Stimulated activated CD4-positive, alpha-beta T cell treated with anti-CD3 and anti-CD28 coated beads, Interleukin-1b, Interleukin-23, amount 100 ng/mL, for 4 hours (primary cell): Measurements from ENCODE around the gene WNT3A.
"Not testable (repeated sequence)": the region's sequence is repeated elsewhere in the genome, so short reads cannot be mapped to it uniquely, and the experiment has no call there.

Experiments used
- DNase-seq, 2 donors: peaks; one replicate each; pipeline ENCODE4 v3.0.0-alpha.2; 2020; ENCODE audit warnings: low read depth in 2 of 2

Gene WNT3A

DNA sequence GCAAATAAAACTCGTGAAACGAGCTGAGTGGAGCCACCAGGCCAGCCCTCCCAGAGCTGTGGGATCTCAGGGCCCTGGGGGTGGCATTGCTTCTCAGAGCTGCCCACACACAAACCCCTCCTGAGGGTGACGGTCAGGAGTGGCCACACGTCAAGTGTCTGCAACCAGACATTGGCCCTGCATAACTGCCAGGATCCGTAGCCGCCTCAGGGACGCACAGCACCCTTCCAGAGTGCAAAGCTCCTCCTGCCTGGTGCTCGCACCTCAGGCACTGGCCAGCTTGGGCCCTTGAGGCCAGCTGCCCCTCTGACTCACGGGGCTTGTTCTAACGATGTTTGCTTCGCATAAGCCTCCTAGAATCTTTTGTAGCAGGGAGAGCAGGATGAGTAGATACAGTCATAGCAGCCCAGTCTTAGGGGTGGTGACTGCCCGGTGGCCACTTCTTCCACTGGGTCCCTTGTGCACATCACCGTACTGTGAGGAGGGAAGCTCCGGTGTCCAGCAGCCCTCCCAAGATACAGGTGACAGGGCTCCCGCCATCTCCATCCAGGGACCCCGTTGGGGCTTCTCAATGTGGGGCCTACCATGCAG is 5.0 kb downstream of the WNT3A start:
- no peak for DNase-seq

DNA sequence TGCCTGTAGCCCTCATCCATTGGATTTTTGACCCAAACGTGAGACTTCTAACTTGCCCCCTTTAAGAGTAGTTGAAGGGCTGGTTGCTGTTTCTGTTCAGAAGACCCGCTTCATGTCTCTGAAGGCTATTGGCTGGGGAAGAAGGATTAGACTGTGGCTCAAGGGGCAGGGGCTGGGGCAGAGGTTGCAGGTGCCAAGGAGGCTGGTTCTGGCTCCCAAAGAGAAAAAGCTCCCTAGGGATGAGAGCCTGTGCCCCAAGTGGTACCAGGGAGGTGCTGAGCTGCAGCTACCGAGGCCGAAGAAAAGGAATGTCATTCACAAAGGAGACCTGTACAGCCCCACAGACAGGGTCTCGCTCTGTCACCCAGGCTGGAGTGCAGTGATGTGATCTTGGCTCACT is 5.8 kb downstream of the WNT3A start:
- no peak for DNase-seq

DNA sequence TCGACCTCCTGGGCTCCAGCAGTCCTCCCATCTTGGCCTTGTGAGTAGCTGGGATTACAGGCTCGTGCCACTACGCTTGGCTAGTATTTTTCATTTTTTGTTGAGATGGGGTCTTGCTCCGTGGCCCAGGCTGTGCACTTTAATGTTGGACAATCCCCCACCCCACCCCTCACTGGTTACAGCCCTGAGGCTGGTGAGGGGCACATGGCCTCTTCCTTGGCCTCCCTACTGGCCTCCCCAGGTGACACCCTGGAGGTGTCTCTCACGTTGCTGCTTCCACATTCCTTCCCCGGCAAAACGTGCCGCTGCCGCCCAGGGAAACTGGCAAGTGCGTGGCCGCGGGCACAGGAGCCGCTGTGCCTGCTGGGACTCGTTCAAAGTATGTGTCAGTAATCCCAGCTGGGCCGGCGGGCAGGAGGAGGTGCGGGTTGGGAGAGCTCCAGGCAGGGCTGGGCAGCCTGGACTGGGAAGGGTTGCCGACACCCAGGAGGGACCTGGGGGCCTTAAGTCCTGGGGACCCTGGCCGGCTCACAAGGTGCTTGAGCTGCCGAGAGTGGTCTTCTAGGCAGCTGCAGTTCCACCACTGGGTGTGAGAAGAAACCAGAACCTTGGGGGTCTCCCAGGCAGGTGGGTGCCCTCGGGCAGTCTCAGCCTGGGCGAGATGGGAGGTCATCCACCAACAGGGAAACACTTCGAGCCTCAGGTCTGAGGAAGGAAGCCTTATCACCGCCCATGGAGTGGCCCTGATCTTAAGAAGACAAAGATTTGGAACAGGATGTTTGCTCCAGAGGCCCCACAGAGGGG is 6.5 kb downstream of the WNT3A start:
- DNase-seq: no peak

DNA sequence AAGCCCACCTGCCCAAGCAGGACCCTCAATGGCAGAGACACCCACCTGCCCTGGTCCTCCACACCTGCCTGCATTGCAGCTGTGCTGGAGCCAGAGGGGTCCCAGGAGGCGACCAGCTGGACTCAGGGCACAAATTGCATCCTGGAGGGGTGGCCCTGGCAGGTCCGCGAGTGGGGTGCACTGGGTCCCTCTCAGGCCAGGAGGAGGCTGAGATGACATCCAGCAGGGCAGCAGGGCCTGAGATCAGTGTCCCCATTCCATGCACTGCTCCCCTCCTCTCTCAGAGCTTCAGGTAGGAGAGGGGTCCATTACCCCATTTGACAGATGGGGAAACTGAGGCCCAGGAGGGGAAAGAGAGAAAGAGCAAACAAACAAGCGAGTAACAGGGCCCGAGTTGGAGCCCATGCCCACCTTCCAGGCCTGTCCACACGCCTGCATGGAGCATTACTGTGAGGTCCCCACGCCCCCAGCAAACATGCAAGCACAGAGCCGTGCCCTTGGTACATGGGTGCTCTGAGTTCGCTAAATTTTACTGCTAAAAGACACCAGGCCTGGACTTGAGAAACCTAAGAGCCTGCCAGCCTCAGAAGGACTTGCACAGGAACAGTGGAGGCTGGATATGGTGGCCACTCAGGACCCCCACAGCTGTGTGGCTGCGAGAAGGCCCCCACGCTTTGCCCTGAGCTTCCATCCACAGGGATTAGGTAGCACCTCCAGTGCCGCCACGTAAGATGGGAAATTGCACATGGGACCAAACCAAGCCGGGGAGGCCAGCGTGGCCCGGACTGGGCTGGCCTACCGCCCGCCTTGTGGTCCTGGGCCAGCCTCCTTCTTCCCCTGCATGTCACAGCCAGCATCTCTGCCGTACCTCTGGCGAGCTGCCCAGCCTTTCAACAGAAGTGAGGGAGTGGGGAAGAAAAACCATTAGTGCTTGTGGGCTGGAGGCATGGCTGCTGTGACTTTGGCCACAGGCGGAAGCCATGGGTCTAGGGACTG is 7.4 kb downstream of the WNT3A start:
- no peak for DNase-seq

DNA sequence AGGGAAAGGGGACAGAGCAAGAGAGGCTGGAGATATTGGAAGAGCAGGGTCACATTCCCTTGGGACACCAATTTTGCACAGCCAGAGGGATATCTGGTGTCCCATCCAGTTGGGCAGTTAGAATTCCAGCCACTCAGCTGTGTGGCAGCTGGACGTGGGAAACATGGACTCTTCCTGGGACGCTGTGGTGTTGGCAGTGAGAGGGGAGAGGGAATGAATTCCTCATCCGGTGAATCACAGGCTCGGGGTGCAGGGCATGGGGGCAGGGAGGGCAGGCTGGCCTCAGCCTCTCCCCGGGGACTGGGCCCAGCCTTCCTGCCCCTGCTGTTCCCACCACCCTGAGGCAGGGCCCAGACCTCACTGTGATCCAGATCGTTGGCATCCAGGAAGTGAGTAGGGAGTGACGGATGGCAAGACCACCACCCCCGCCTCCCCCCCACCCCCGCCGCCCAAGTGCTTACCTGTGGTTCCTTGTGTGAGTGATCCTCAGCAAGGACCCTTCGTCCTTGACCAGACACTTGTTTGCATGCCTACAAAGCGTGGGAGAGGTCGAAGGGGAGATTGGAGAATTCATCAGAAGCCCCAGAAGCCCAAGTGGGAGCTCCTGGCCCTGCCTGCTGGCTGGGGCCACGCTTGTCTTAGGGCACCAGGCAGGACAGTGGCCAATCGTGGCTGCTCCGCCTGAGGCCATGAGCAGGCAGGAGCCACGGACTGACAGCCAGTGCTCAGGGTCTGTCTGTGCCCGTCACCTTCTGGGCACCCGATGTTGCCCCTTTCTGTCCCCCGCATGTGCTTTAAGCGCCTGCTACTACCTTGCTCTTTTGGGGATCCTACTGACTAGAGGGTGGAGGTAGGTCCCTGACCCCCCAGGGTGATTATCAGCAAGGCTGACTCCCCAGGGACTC is 8.7 kb downstream of the WNT3A start:
- no peak for DNase-seq

DNA sequence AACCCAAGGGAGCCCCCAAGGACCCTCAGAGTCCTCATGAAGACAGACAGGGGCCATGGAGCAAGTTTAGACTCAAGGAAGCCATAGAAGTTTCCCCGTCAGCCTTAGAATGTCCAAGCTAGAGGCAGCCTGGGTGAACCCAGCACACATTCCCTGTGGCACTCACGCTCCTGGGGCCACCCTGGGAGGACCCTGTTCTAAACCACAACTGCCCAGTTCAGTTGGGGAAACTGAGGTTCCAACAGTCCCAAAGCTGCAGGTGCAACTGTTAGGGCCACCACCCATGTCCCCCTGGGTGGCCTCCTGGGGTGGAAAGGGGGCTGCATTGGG is 9.3 kb downstream of the WNT3A start:
- no peak for DNase-seq

DNA sequence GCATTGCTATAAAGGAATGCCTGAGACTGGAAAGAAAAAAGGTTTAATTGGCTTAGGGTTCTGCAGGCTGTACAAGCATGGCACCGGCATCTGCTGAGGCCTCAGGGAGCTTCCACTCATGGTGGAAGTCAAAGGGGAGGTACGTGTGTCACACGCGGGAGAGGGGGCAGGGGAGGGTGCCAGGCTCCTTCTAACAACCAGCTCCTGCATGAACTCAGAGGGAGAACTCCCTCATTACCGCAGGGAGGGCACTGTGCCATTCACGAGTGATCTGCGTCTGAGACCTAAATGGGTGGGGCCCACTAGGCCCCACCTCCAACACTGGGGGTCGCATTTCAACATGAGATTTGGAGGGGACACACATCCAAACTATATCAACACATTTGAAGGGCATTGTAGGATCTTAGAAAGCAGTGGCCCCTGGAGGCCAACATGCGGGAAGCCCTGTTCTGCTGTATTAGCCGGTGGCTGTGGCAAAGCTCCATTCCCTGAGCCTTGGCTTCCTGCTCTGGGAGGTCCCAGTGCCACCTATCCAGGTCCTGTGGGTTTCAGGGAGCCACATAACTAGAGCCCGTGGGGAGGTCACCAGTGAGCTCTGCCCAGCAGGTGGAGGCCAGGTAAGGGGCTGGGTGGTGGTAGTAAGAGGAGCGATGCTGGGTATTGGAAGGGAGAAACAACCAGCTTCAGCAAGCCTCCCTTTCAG is 10.0 kb downstream of the WNT3A start:
- DNase-seq: no peak

DNA sequence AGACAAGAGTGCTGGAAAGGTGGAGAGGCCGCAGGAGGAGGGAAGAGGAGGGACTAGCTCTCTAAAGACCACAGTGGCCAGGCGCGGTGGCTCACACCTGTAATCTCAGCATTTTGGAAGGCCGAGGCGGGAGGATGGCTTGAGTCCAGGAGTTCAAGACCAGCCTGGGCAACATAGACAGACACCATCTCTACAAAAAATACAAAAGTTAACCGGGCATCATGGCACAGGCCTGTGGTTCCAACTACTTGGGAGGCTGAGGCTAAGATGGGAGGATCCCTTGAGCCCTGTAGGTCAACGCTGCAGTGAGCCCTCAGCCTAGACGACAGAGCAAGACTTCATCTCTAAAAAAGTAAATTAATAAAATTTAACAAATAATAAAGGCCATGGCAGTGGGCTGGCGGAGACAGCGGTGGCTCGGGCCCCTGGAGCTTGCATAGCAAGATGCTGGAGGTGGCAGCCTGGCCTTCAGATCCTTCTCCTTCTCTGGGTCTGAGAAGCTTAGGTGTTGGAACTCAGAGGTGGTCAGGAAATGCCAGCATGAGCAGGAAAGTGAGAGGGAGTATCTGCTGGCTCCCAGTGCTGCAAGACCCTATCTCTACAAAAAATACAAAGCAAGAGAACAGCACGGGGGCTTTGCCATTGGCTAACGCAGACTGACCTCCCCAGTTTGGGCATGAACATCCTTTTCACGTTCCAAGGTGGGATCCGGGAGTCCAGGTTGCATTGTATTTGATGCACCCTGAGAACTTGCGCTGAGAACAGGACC is 10.7 kb downstream of the WNT3A start:
- DNase-seq: no peak

DNA sequence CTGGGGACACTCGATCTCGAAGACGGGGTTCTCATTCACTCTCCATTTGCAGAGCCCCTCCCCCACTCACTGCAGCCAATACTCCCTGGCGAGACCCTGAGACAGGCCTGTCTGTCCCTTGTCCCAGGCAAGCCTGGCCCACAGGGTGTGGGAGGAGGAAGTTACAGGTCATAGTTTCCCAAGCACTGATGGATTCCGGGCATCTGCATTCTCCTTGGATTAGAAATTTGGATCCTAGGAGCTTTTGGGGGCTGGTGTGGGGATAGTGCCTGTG is 11.3 kb downstream of the WNT3A start:
- no peak for DNase-seq

DNA sequence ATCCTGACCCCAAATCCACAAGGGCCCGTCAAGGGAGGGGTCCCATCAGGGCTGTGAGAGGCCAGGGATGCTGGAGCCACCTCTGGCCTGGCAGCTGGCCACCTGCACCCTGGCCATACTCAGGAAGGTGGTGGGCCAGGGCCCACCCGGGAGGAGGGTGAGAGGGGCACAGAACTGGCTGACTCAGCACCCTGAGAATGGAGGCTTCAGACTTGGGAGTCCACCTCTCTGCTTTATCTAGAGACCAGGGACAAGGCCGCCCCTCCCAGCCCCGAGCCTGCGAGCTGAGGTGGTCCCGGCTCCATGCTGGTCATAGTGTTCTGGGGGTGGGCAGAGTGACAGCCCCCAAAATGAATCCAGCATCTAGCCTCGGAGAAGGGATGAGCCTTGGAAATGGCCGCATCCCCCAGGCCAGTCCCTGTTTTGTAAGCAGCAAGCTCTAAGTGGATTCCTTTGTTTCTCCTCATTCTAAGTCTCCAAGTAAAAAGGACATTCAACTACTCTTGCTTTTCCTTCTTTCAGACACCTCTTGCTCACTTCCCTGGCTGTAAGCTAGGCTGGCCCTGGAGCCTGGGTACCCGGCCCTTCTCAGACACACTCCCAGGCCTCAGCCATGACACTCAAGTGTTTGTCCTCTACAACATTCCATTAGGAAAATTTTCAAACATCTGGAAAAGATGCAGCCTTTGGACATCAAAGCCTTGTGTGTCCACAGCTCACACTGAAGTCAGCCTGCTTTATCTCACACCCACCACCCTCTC is 12.3 kb downstream of the WNT3A start:
- DNase-seq: no peak

DNA sequence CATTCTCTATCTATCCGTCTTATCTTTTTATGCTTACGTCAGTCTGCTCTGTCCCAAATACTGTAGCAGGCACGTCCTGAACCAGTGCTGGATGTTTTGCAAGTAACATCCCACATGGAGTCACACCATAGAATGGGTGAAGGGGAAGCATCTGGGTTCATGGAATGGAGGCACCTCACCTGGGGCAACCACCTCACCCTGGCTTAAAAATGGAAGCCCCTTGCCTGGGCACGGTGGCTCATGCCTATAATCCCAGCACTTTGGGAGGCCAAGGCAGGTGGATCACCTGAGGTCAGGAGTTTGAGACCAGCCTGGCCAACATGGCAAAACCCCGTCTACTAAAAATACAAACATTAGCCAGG is 12.9 kb downstream of the WNT3A start:
- DNase-seq: not testable (repeated sequence)

DNA sequence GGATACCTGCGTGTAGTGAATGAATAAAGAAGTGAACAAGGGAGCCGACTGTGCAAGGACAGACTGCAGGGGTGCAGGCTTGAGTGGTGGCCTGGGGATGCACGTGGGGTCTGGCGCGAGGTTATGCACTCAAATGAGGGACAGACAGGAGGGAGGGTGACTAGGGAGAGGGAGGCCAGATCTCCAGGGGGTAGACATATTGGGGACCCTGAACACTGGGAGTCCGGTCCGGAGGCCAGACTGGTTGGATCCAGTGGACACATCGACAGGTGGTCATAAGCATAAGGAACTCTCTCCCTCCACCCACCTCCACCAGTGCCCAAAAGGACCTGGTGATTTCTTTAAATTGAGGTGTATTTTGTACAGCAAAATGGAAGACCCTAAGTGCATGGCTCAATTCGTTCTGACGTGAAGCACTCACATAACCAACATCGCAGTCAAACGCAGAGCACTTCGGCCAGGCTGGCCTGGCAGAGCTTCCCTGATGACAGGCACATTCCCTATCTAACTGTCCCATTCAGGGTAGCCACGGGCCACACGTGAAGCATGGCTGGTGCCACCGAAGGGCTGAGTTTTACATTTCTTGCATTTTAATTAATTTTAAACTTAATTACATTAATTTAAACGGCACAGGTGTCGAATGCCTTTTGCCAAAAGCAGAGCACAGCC is 14.0 kb downstream of the WNT3A start:
- DNase-seq: no peak

DNA sequence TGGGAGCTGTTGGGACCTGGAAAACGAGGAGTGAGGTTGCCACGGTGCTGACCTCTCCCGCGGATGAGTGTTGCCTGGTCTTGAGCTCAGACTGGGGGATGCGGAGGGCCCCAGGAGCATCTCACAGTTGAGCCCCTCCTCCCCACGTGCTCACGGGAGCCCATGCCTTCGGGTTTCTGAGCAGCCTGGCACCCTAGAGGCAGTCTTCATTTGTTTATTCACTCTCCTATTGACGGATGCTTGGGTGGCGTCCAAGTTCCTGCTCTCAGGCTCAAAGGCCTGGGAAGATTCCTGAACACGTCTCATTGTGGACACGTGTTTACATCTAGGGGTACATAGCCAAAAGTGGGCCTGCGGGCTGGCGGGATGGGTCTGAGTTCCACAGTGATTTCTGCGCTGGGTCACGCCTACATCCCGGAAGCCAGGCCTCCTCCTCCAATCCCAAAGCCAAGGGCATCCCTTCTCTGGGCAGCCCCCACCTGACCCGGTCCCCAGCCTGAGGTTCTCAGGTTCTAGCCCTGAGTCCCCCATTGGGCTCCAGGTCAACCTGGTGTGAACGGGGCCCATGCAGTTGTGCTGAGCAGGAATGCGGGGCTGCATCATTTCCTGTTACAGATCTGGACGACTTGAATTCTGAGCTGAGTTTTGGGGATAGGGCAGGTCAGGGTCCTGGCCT is 14.7 kb downstream of the WNT3A start:
- DNase-seq: no peak

DNA sequence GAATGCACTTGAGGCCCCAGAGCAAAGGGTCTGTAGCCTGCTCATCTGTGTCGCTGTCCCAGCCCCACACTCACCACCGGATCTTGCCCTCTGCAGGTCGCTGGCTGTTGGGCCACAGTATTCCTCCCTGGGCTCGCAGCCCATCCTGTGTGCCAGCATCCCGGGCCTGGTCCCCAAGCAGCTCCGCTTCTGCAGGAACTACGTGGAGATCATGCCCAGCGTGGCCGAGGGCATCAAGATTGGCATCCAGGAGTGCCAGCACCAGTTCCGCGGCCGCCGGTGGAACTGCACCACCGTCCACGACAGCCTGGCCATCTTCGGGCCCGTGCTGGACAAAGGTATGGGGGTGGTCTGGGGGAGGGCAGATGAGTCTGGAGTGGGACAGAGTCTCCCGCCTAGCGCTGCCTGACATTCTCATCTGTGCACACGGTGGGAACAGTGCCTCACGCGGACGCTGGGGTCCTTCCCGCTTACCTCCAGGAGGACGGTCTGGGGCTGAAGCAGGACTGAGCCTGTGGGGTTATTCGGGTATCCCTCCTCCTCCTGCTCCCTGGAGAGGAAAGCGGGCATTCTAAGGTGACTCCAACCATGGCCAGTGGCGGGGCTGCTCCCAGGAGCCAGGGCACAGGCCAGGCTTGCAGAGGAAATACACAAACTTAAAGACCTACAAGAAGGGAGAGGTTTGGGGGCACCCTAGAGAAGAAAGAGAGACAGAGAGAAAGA is 15.9 kb downstream of the WNT3A start:
- DNase-seq: no peak

DNA sequence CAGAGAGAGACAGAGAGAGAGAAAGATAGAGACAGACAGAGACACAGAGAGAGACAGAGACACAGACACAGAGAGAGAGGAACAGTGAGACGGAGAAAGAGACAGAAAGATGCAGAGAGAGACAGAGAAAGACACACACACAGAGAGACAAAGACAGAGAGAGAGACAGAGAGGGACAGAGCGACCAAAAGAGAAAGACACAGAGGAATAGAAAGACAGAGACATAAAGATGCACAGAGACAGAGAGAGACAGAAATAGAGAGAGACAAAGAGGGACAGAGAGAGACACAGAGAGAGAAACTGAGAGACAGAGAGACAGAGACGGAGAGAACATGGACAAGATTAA is 16.5 kb downstream of the WNT3A start:
- DNase-seq: no peak

DNA sequence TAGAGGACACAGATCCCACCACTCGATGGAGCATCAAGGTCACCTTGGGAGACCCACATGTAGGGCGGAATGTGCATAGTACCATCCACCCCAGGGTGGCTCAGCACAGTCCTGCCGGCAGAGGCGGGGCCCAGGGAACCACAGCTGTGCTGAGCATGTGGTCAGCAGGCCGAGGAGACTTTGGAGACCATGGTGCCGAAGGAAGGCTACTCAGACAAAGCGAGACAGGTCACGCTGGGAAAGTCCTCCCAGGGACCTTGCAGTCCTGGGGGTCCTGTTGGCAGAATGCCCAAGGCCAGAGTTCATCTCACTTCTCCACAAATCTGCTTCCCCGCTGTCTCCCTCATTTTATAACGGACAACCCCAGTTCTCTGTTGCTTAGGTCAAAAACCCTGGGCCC is 22.5 kb downstream of the WNT3A start:
- no peak for DNase-seq

DNA sequence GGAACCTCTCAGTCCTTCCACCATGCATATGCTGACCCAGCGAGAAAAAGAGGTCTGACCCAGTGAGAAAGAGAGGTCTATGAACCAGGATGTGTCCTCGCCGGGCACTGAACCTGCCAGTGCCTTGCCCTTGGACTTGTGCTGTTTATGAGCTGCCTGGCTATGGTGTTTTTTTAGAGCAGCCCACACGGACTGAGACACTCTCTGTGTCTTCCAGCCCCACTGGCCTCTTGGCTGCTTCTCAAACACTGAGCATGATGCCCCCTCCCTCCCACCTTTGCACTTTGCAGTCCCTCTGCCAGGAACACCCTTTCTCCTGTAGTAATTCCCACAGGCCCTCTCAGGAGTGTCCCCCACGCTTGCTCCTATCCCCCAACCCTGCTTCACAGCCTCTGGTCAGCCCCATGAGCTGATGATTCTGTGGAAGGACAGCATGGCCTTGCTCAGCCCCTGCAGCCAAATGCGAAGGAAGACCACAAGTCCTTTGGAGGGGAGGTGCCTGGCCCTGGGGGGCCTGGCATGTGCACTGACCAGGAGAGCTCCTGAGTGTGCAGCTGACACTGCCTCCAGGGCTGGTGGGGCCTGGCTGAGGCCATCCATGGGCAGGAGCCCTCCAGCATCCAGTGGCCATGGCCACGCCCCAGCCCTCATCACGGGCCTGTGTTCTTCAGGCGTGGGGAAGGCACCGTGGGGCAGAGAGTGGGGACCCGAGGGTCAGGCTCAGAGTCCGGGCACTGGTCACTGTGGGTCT is 23.8 kb downstream of the WNT3A start:
- no peak for DNase-seq
